Panc1 (cell line): ENCODE measurements around the gene TMA7B. TPM values are rescaled to one million over a fixed set of nuclear protein-coding genes. Genes with fewer than 3 reads are reported as not detected.

Experiments used
- ATAC-seq: fragments of 200-7000 bp; cut with Tn5 transposase; 2 replicates; pipeline ENCODE4 v1.9.1; 2020; ENCODE audit warnings: mild to moderate bottlenecking, moderate library complexity
- BruUV-seq: library from RNA; stranded (reverse); fragments of 400-500 nt; replicated peaks from 2 replicates; lab custom pipeline; 2021; lab: Mats Ljungman, UMichigan
- CTCF ChIA-PET: fragments of 300-600 bp; sonication (Branson Sonifier 250); formaldehyde crosslinking; loops from one replicate; lab custom pipeline; 2022; ENCODE audit warnings: antibody characterized with exemption; lab: Charles Lee
- POLR2A ChIA-PET: fragments of 300-600 bp; sonication (Branson Sonifier 250); formaldehyde crosslinking; loops from one replicate; lab custom pipeline; 2022; ENCODE audit warnings: antibody characterized with exemption; lab: Charles Lee
- DNase-seq: peaks from one replicate; pipeline ENCODE4 v3.0.0-alpha.2; 2010; ENCODE audit warnings: low read depth, low spot score
- H3K27ac ChIP-seq: 2 replicates; pipeline ENCODE4 v1.5.1; 2011; ENCODE audit warnings: mild to moderate bottlenecking, low read length, inconsistent platforms
- H3K27me3 ChIP-seq: fragments of 200-500 bp; sonication (Bioruptor generic); 2 replicates; pipeline ENCODE4 v1.6.0; 2014; ENCODE audit warnings: low read length, inconsistent platforms; ENCODE audit not compliant: control insufficient read depth, insufficient read depth
- H3K36me3 ChIP-seq: fragments of 200-500 bp; sonication (Bioruptor generic); 2 replicates; pipeline ENCODE4 v1.5.1; 2014; ENCODE audit warnings: inconsistent platforms, mild to moderate bottlenecking, low read length, moderate library complexity; ENCODE audit not compliant: control insufficient read depth, insufficient read depth
- H3K4me1 ChIP-seq: 2 replicates; pipeline ENCODE4 v1.5.1; 2011; ENCODE audit warnings: inconsistent platforms, mild to moderate bottlenecking, low read length, moderate library complexity; ENCODE audit not compliant: control insufficient read depth, insufficient read depth
- H3K4me3 ChIP-seq, 2 experiments: 2 replicates each; pipeline ENCODE4 v1.5.1; 2011 to 2012; ENCODE audit warnings: low read depth in 2 of 2, low read length in 2 of 2, mild to moderate bottlenecking in 2 of 2, inconsistent platforms in 1 of 2, moderate library complexity in 1 of 2
- H3K9me3 ChIP-seq: fragments of 200-500 bp; sonication (Bioruptor generic); 2 replicates; pipeline ENCODE4 v1.5.1; 2014; ENCODE audit warnings: low read depth, mild to moderate bottlenecking, inconsistent platforms, low read length, moderate library complexity; ENCODE audit not compliant: control insufficient read depth, insufficient read depth
- POLR2AphosphoS5 ChIP-seq: IDR thresholded peaks from 2 replicates; pipeline ENCODE4 v1.6.1; 2012; ENCODE audit warnings: mild to moderate bottlenecking, low read depth, low read length, moderate library complexity
- SIN3A ChIP-seq: IDR thresholded peaks from 2 replicates; pipeline ENCODE4 v1.6.1; 2012; ENCODE audit warnings: low read depth, mild to moderate bottlenecking, low read length, moderate library complexity, borderline replicate concordance; ENCODE audit not compliant: insufficient read depth
- TCF7L2 ChIP-seq: IDR thresholded peaks from 2 replicates; pipeline ENCODE4 v1.6.1; 2011; ENCODE audit warnings: mild to moderate bottlenecking, low read depth, low read length, inconsistent platforms
- in situ Hi-C: cut with HindIII; loops from 2 replicates; pipeline ENCODE4 v1.10.0; 2016; ENCODE audit warnings: low sequenced_read_pairs, low pct_unique_long_range_greater_than_20kb
- intact Hi-C: fragments of 100-400 bp; cut with micrococcal nuclease; formaldehyde crosslinking; loops from one replicate; pipeline ENCODE4 v1.10.0; 2022; ENCODE audit not compliant: unreplicated experiment
- total RNA-seq: library from RNA; stranded (reverse); gene quantifications from one replicate; pipeline ENCODE4 v1.2.1, GENCODE V29; 2021; ENCODE audit not compliant: unreplicated experiment
- TF ChIP-seq, protein P1 (sequence below): fragments of 450-650 bp; IDR thresholded peaks from 2 replicates; pipeline ENCODE4 v1.5.1; 2017; ENCODE audit warnings: mild to moderate bottlenecking
- TF ChIP-seq, protein P2 (sequence below), 2 experiments: IDR thresholded peaks; 2 replicates each; pipeline ENCODE4 v1.6.1; 2011 to 2012; ENCODE audit warnings: low read depth in 2 of 2, control low read depth in 1 of 2, low read length in 1 of 2, mild to moderate bottlenecking in 1 of 2, moderate library complexity in 1 of 2; ENCODE audit not compliant: insufficient read depth in 1 of 2

The TMA7B gene
- total RNA-seq, 1 experiment from 2014 or later = not detected

DNA sequence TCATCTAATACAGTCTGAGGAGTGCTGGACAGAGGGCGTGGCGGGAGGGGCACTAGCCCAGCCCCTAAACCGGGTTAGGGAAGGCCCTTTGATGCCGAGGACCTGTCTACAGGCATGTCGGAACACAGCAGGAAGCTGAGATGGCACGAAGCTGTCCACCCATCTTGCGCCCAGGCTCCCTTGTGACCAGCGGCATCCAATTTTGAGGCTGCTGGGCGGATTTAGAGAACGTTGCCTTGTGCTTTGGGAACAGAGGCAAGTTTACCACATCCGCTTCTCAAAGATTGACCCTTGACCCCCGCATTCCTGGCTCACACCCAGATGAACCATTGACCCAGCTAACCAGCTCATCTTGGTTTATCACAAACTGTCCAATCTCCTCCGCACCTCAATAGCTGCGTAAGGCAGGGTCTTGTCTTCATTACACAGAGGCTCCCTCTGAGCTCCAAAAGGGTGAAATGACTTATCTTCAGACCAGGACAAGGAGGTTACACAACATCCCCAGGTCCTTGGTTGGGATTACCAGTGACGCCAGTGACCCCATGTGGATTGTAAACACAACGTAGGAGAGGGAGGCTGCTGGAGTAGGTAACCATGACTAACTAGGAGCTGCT is 39.1 kb downstream of the TMA7B start:
- intact Hi-C loops = no loop called here
- BruUV-seq = no TSS peak
- TF ChIP-seq POLR2AphosphoS5 (no peak), TCF7L2 (no peak), SIN3A (no peak)
- TF ChIP-seq, protein P1, sequence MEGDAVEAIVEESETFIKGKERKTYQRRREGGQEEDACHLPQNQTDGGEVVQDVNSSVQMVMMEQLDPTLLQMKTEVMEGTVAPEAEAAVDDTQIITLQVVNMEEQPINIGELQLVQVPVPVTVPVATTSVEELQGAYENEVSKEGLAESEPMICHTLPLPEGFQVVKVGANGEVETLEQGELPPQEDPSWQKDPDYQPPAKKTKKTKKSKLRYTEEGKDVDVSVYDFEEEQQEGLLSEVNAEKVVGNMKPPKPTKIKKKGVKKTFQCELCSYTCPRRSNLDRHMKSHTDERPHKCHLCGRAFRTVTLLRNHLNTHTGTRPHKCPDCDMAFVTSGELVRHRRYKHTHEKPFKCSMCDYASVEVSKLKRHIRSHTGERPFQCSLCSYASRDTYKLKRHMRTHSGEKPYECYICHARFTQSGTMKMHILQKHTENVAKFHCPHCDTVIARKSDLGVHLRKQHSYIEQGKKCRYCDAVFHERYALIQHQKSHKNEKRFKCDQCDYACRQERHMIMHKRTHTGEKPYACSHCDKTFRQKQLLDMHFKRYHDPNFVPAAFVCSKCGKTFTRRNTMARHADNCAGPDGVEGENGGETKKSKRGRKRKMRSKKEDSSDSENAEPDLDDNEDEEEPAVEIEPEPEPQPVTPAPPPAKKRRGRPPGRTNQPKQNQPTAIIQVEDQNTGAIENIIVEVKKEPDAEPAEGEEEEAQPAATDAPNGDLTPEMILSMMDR = no peak
- TF ChIP-seq, protein P2, sequence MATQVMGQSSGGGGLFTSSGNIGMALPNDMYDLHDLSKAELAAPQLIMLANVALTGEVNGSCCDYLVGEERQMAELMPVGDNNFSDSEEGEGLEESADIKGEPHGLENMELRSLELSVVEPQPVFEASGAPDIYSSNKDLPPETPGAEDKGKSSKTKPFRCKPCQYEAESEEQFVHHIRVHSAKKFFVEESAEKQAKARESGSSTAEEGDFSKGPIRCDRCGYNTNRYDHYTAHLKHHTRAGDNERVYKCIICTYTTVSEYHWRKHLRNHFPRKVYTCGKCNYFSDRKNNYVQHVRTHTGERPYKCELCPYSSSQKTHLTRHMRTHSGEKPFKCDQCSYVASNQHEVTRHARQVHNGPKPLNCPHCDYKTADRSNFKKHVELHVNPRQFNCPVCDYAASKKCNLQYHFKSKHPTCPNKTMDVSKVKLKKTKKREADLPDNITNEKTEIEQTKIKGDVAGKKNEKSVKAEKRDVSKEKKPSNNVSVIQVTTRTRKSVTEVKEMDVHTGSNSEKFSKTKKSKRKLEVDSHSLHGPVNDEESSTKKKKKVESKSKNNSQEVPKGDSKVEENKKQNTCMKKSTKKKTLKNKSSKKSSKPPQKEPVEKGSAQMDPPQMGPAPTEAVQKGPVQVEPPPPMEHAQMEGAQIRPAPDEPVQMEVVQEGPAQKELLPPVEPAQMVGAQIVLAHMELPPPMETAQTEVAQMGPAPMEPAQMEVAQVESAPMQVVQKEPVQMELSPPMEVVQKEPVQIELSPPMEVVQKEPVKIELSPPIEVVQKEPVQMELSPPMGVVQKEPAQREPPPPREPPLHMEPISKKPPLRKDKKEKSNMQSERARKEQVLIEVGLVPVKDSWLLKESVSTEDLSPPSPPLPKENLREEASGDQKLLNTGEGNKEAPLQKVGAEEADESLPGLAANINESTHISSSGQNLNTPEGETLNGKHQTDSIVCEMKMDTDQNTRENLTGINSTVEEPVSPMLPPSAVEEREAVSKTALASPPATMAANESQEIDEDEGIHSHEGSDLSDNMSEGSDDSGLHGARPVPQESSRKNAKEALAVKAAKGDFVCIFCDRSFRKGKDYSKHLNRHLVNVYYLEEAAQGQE (IDR thresholded peaks at IDR 0.05; ENCODE audit: insufficient read depth in 1 of 2, low read depth in 2 of 2, low read length in 1 of 2) = no peak
- no peak for ATAC-seq
- H3K9me3 ChIP-seq = no peaks in the 10 kb centered on the region
- ChIA-PET CTCF (interaction anchor here (0.6 kb wide), 1 partner anchor 131 kb away, joined by 3 read pairs; no protein-coding TSS in a partner anchor), POLR2A (interaction anchor here (0.5 kb wide), 1 partner anchor 124 kb away, joined by 8 read pairs; no protein-coding TSS in a partner anchor)
- no peak overlapping the region for H3K4me3 ChIP-seq
- no peaks in the 10 kb centered on the region for H3K27me3 ChIP-seq
- no peaks in the 10 kb centered on the region; the same call in 1 of the 2 replicates for H3K4me1 ChIP-seq
- in situ Hi-C loops = no loop called here
- no peak overlapping the region for H3K27ac ChIP-seq
- DNase-seq = no peak
- no peaks in the 10 kb centered on the region; the same call in 1 of the 2 replicates for H3K36me3 ChIP-seq

DNA sequence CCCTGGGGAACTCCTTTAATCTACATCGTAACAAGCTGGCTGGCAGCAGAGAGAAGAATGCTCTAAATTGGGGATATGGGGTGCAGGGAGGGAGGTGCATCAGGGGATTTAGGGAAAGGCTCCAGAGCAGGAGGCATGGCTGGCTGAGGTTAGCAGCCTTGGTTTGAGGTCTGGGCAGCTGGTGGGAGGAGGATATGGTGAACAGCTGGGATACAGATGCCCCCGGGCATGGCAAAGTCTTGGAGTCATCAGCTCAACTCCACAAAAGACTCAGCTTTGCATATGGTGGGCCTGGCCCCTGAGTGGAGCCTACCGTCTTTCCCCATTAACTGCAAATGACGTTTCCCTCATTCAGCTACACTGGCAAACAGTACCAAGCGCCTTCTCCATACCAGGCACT is 40.0 kb downstream of the TMA7B start:
- POLR2A ChIA-PET = no interaction called here
- DNase-seq (no peak), ATAC-seq (no peak)
- intact Hi-C loops = no loop called here
- Histone ChIP-seq H3K27me3 (no peaks in the 10 kb centered on the region), H3K4me3 (no peak overlapping the region), H3K9me3 (no peaks in the 10 kb centered on the region), H3K27ac (no peak overlapping the region), H3K4me1 (no peaks in the 10 kb centered on the region; the same call in 1 of the 2 replicates), H3K36me3 (no peaks in the 10 kb centered on the region; the same call in 1 of the 2 replicates)
- no peak for TF ChIP-seq POLR2AphosphoS5
- TF ChIP-seq, protein P1 = no peak
- TF ChIP-seq SIN3A = no peak
- TF ChIP-seq, protein P2 (IDR thresholded peaks at IDR 0.05; ENCODE audit: insufficient read depth in 1 of 2, low read depth in 2 of 2, low read length in 1 of 2) = no peak
- no peak for TF ChIP-seq TCF7L2
- BruUV-seq = no TSS peak
- CTCF ChIA-PET = no interaction called here
- in situ Hi-C loops = no loop called here
